ENCODE measurements around the gene TNNC1. TPM values are rescaled to one million over a fixed set of nuclear protein-coding genes. Genes with fewer than 3 reads are reported as not detected.

Gene TNNC1
- total RNA-seq, 3 donors from 2014 or later: 3.7 to 4.2 TPM; not detected in 1

GRCh38 chr3:52428151-52429005, 25.5 kb downstream of the TNNC1 start:
- H3K27ac ChIP-seq: peak overlapping the region in 1 of 2 donors; percentile 68
- peak; percentile 56 to 83 (median 58) for TF ChIP-seq CTCF (IDR thresholded peaks at IDR 0.05)
- TF ChIP-seq POLR2A (IDR thresholded peaks at IDR 0.05): no peak
- peak in 1 of 3 donors; percentile 32 for TF ChIP-seq POLR2AphosphoS5 (IDR thresholded peaks at IDR 0.05)
- peaks cover 1 to 12% of the 10 kb centered on the region in 2 donors for H3K4me1 ChIP-seq
- H3K27me3 ChIP-seq: no peaks in the 10 kb centered on the region
- H3K4me3 ChIP-seq: no peak overlapping the region
- peak; percentile 56 to 67 for DNase-seq (ENCODE audit: low spot score in 2 of 2)
- no peaks in the 10 kb centered on the region for H3K9me3 ChIP-seq
- no peaks in the 10 kb centered on the region for H3K36me3 ChIP-seq
- intact Hi-C loops (cut with DNase I; ENCODE audit: low total_unique reads): no loop called here

GRCh38 chr3:52423173-52423572, 30.7 kb downstream of the TNNC1 start:
- Histone ChIP-seq H3K27me3 (no peaks in the 10 kb centered on the region), H3K27ac (peak overlapping the region in 1 of 2 donors; percentile 29), H3K4me1 (no peaks in the 10 kb centered on the region), H3K4me3 (no peak overlapping the region), H3K36me3 (no peaks in the 10 kb centered on the region), H3K9me3 (no peaks in the 10 kb centered on the region)
- intact Hi-C loops (cut with DNase I; ENCODE audit: low total_unique reads): no loop called here
- DNase-seq (ENCODE audit: low spot score in 2 of 2): peak in 1 of 2 donors; percentile 49
- TF ChIP-seq CTCF (IDR thresholded peaks at IDR 0.05) (no peak), POLR2A (IDR thresholded peaks at IDR 0.05) (no peak)

- DNase-seq (ENCODE audit: low spot score in 2 of 2): no peak
- intact Hi-C loops (cut with DNase I; ENCODE audit: low total_unique reads): no loop called here
- H3K27ac ChIP-seq: no peak overlapping the region
- H3K36me3 ChIP-seq: no peaks in the 10 kb centered on the region
- H3K27me3 ChIP-seq: no peaks in the 10 kb centered on the region
- no peaks in the 10 kb centered on the region for H3K9me3 ChIP-seq
- H3K4me3 ChIP-seq: no peak overlapping the region
- no peaks in the 10 kb centered on the region for H3K4me1 ChIP-seq
- TF ChIP-seq CTCF (IDR thresholded peaks at IDR 0.05) (no peak), POLR2AphosphoS5 (IDR thresholded peaks at IDR 0.05) (no peak), POLR2A (IDR thresholded peaks at IDR 0.05) (no peak)
These were observed 31.2 kb downstream of the TNNC1 start for GRCh38 chr3:52422669-52423068.

GRCh38 chr3:52420388-52420787, 33.5 kb downstream of the TNNC1 start:
- Histone ChIP-seq H3K4me1 (no peaks in the 10 kb centered on the region), H3K9me3 (no peaks in the 10 kb centered on the region), H3K4me3 (no peak overlapping the region), H3K27me3 (no peaks in the 10 kb centered on the region), H3K36me3 (no peaks in the 10 kb centered on the region), H3K27ac (peak overlapping the region in 1 of 2 donors; percentile 53)
- TF ChIP-seq POLR2AphosphoS5 (IDR thresholded peaks at IDR 0.05): no peak
- TF ChIP-seq CTCF (IDR thresholded peaks at IDR 0.05): no peak
- TF ChIP-seq POLR2A (IDR thresholded peaks at IDR 0.05): no peak
- DNase-seq (ENCODE audit: low spot score in 2 of 2): no peak
- intact Hi-C loops (cut with DNase I; ENCODE audit: low total_unique reads): no loop called here

- no peaks in the 10 kb centered on the region for H3K36me3 ChIP-seq
- DNase-seq (ENCODE audit: low spot score in 2 of 2): no peak
- no peak overlapping the region for H3K27ac ChIP-seq
- H3K27me3 ChIP-seq: no peaks in the 10 kb centered on the region
- intact Hi-C loops (cut with DNase I; ENCODE audit: low total_unique reads): no loop called here
- no peaks in the 10 kb centered on the region for H3K9me3 ChIP-seq
- peaks cover 0 to 7% of the 10 kb centered on the region in 2 donors for H3K4me1 ChIP-seq
- TF ChIP-seq POLR2AphosphoS5 (IDR thresholded peaks at IDR 0.05) (no peak), POLR2A (IDR thresholded peaks at IDR 0.05) (no peak), CTCF (IDR thresholded peaks at IDR 0.05) (no peak)
- H3K4me3 ChIP-seq: no peak overlapping the region
These were observed 38.0 kb downstream of the TNNC1 start for GRCh38 chr3:52415800-52416199.

All from breast epithelium (tissue), 4 donors.